Stimulated activated CD4-positive, alpha-beta T cell treated with anti-CD3 and anti-CD28 coated beads, Interleukin-2, amount 100 ng/mL, for 48 hours (primary cell): Measurements from ENCODE around the gene PDZRN4.
"Not testable (repeated sequence)": the region's sequence is repeated elsewhere in the genome, so short reads cannot be mapped to it uniquely, and the experiment has no call there.

Experiments used
- DNase-seq, 2 donors: peaks; one replicate each; pipeline ENCODE4 v3.0.0-alpha.2; 2020

PDZRN4 gene

GRCh38 chr12:41217727-41218126 lies 29.6 kb downstream of the PDZRN4 start:
- no peak for DNase-seq

- no peak for DNase-seq
Observed at GRCh38 chr12:41220931-41221330, 32.8 kb downstream of the PDZRN4 start.

GRCh38 chr12:41221491-41221890 lies 33.4 kb downstream of the PDZRN4 start:
- no peak for DNase-seq

GRCh38 chr12:41223600-41223999 lies 35.5 kb downstream of the PDZRN4 start:
- DNase-seq, result no peak

- DNase-seq, result no peak
Observed at GRCh38 chr12:41224066-41224465, 35.9 kb downstream of the PDZRN4 start.

GRCh38 chr12:41225179-41225578 lies 37.1 kb downstream of the PDZRN4 start:
- no peak for DNase-seq

GRCh38 chr12:41228066-41228820 lies 40.1 kb downstream of the PDZRN4 start:
- no peak for DNase-seq

- no peak for DNase-seq
Observed at GRCh38 chr12:41230756-41231155, 42.6 kb downstream of the PDZRN4 start.

GRCh38 chr12:41234692-41235091 lies 46.6 kb downstream of the PDZRN4 start:
- DNase-seq, result no peak

- DNase-seq, result no peak
Observed at GRCh38 chr12:41242603-41243002, 54.5 kb downstream of the PDZRN4 start.

- no peak for DNase-seq
Observed at GRCh38 chr12:41248391-41248790, 60.3 kb downstream of the PDZRN4 start.

GRCh38 chr12:41250748-41251147 lies 62.6 kb downstream of the PDZRN4 start:
- no peak for DNase-seq

GRCh38 chr12:41254004-41254914 lies 66.1 kb downstream of the PDZRN4 start:
- DNase-seq, result no peak

GRCh38 chr12:41263196-41263595 lies 75.1 kb downstream of the PDZRN4 start:
- not testable (repeated sequence) for DNase-seq

GRCh38 chr12:41264281-41264680 lies 76.2 kb downstream of the PDZRN4 start:
- no peak for DNase-seq

- no peak for DNase-seq
Observed at GRCh38 chr12:41269056-41269455, 80.9 kb downstream of the PDZRN4 start.

- no peak for DNase-seq
Observed at GRCh38 chr12:41271489-41271888, 83.4 kb downstream of the PDZRN4 start.

- DNase-seq, result no peak
Observed at GRCh38 chr12:41274643-41275042, 86.5 kb downstream of the PDZRN4 start.

- DNase-seq, result no peak
Observed at GRCh38 chr12:41277100-41277945, 89.2 kb downstream of the PDZRN4 start.

GRCh38 chr12:41277946-41278267 lies 89.8 kb downstream of the PDZRN4 start:
- DNase-seq, result no peak

- DNase-seq, result not testable (repeated sequence)
Observed at GRCh38 chr12:41280341-41281095, 92.4 kb downstream of the PDZRN4 start.

GRCh38 chr12:41285470-41285869 lies 97.3 kb downstream of the PDZRN4 start:
- not testable (repeated sequence) for DNase-seq
